ENCODE measurements around the gene IL1RAPL1. TPM values are rescaled to one million over a fixed set of nuclear protein-coding genes. Genes with fewer than 3 reads are reported as not detected.

IL1RAPL1 gene
- total RNA-seq, 2 donors from 2014 or later, result 0.66 to 1.1 TPM

- no peaks in the 10 kb centered on the region for H3K9me3 Mint-ChIP-seq
- H3K4me1 Mint-ChIP-seq, result peaks cover 47% of the 10 kb centered on the region
- Histone ChIP-seq H3K4me3 (ENCODE audit: low read length) (no peak overlapping the region), H3K9ac (ENCODE audit: extremely low read depth, low read length, poor library complexity, severe bottlenecking) (no peak overlapping the region), H3K9me3 (ENCODE audit: control insufficient read depth, low read length) (no peaks in the 10 kb centered on the region), H3K4me1 (ENCODE audit: control insufficient read depth, insufficient read depth, low read length) (peaks cover 5% of the 10 kb centered on the region), H3K27me3 (ENCODE audit: control insufficient read depth, insufficient read depth, low read length, poor library complexity, severe bottlenecking) (peaks cover 15% of the 10 kb centered on the region), H3K36me3 (ENCODE audit: control insufficient read depth, insufficient read depth, low read length) (no peaks in the 10 kb centered on the region), H3K27ac (ENCODE audit: low read depth, low read length) (no peak overlapping the region)
- H3K4me3 Mint-ChIP-seq, result no peak overlapping the region
- 8% methylated on average over 2 of the region's 2 CpGs; no CpG with 5 or more reads in 1 of the 2 experiments for WGBS, 2 experiments (ENCODE audit: insufficient coverage in 1 of 2, insufficient read length in 1 of 2)
- H3K36me3 Mint-ChIP-seq (ENCODE audit: low read depth), result no peaks in the 10 kb centered on the region
- peaks cover 70% of the 10 kb centered on the region for H3K27me3 Mint-ChIP-seq (ENCODE audit: insufficient read depth)
- peak; percentile 70 for DNase-seq
- no peak overlapping the region for H3K27ac Mint-ChIP-seq
- no peak for TF ChIP-seq CTCF (conservative IDR thresholded peaks at IDR 0.05)
These were observed 38.0 kb downstream of the IL1RAPL1 start for GRCh38 chrX:28625223-28625622.

GRCh38 chrX:28626515-28626914 is 39.3 kb downstream of the IL1RAPL1 start:
- H3K27me3 Mint-ChIP-seq (ENCODE audit: insufficient read depth), result peaks cover 64% of the 10 kb centered on the region
- peaks cover 15% of the 10 kb centered on the region for H3K27me3 ChIP-seq (ENCODE audit: control insufficient read depth, insufficient read depth, low read length, poor library complexity, severe bottlenecking)
- WGBS, 2 experiments (ENCODE audit: insufficient coverage in 1 of 2, insufficient read length in 1 of 2), result 100% methylated on average over 2 of the region's 2 CpGs; no CpG with 5 or more reads in 1 of the 2 experiments
- H3K36me3 Mint-ChIP-seq (ENCODE audit: low read depth), result no peaks in the 10 kb centered on the region
- H3K4me3 ChIP-seq (ENCODE audit: low read length), result no peak overlapping the region
- DNase-seq, result no peak
- H3K9me3 ChIP-seq (ENCODE audit: control insufficient read depth, low read length), result no peaks in the 10 kb centered on the region
- no peak overlapping the region for H3K27ac Mint-ChIP-seq
- H3K4me1 Mint-ChIP-seq, result peaks cover 46% of the 10 kb centered on the region
- peaks cover 5% of the 10 kb centered on the region for H3K4me1 ChIP-seq (ENCODE audit: control insufficient read depth, insufficient read depth, low read length)
- no peak overlapping the region for H3K9ac ChIP-seq (ENCODE audit: extremely low read depth, low read length, poor library complexity, severe bottlenecking)
- no peak overlapping the region for H3K27ac ChIP-seq (ENCODE audit: low read depth, low read length)
- H3K4me3 Mint-ChIP-seq, result no peak overlapping the region
- H3K9me3 Mint-ChIP-seq, result no peaks in the 10 kb centered on the region
- no peaks in the 10 kb centered on the region for H3K36me3 ChIP-seq (ENCODE audit: control insufficient read depth, insufficient read depth, low read length)
- no peak for TF ChIP-seq CTCF (conservative IDR thresholded peaks at IDR 0.05)

- no peak overlapping the region for H3K27ac ChIP-seq (ENCODE audit: low read depth, low read length)
- H3K27me3 ChIP-seq (ENCODE audit: control insufficient read depth, insufficient read depth, low read length, poor library complexity, severe bottlenecking), result peaks cover 13% of the 10 kb centered on the region
- peaks cover 49% of the 10 kb centered on the region for H3K27me3 Mint-ChIP-seq (ENCODE audit: insufficient read depth)
- peaks cover 46% of the 10 kb centered on the region for H3K4me1 Mint-ChIP-seq
- no peaks in the 10 kb centered on the region for H3K36me3 ChIP-seq (ENCODE audit: control insufficient read depth, insufficient read depth, low read length)
- H3K4me3 Mint-ChIP-seq, result no peak overlapping the region
- no peak overlapping the region for H3K4me3 ChIP-seq (ENCODE audit: low read length)
- TF ChIP-seq CTCF (conservative IDR thresholded peaks at IDR 0.05), result no peak
- H3K36me3 Mint-ChIP-seq (ENCODE audit: low read depth), result no peaks in the 10 kb centered on the region
- H3K4me1 ChIP-seq (ENCODE audit: control insufficient read depth, insufficient read depth, low read length), result peaks cover 5% of the 10 kb centered on the region
- no peaks in the 10 kb centered on the region for H3K9me3 ChIP-seq (ENCODE audit: control insufficient read depth, low read length)
- no peak overlapping the region for H3K27ac Mint-ChIP-seq
- H3K9me3 Mint-ChIP-seq, result no peaks in the 10 kb centered on the region
- no peak overlapping the region for H3K9ac ChIP-seq (ENCODE audit: extremely low read depth, low read length, poor library complexity, severe bottlenecking)
- DNase-seq, result no peak
These were observed 40.9 kb downstream of the IL1RAPL1 start for GRCh38 chrX:28628120-28628519.
